Stimulated activated naive CD8-positive, alpha-beta T cell treated with anti-CD3 and anti-CD28 coated beads, Interleukin-15, Interleukin-2, amounts not matched to agents 100 U/mL and 50 U/mL, for 24 hours (primary cell): ENCODE results near the gene STAC.
"Not testable (repeated sequence)": the region's sequence is repeated elsewhere in the genome, so short reads cannot be mapped to it uniquely, and the experiment has no call there.

Source experiments
- ATAC-seq: fragments of 150-1000 bp; cut with Tn5 transposase; one replicate; pipeline ENCODE4 v1.10.0; 2021
- DNase-seq: peaks from one replicate; pipeline ENCODE4 v3.0.0; 2021

The STAC gene

GRCh38 chr3:36417237-36417636 lies 36.9 kb downstream of the STAC start:
- ATAC-seq (no peak), DNase-seq (no peak)

GRCh38 chr3:36418296-36418695 lies 38.0 kb downstream of the STAC start:
- ATAC-seq = no peak
- DNase-seq = no peak

- no peak for ATAC-seq
- DNase-seq = no peak
Measured at GRCh38 chr3:36428445-36428844, 48.1 kb downstream of the STAC start.

GRCh38 chr3:36429986-36430485 lies 49.7 kb downstream of the STAC start:
- ATAC-seq (no peak), DNase-seq (no peak)

- ATAC-seq (no peak), DNase-seq (no peak)
Measured at GRCh38 chr3:36433511-36433910, 53.2 kb downstream of the STAC start.

GRCh38 chr3:36434687-36435426 lies 54.6 kb downstream of the STAC start:
- DNase-seq (no peak), ATAC-seq (no peak)

- DNase-seq (no peak), ATAC-seq (peak; percentile 32)
Measured at GRCh38 chr3:36443028-36443686, 62.9 kb downstream of the STAC start.

GRCh38 chr3:36444909-36445308 lies 64.6 kb downstream of the STAC start:
- ATAC-seq (no peak), DNase-seq (no peak)

- ATAC-seq = no peak
- DNase-seq = no peak
Measured at GRCh38 chr3:36446276-36446675, 66.0 kb downstream of the STAC start.

- no peak for DNase-seq
- no peak for ATAC-seq
Measured at GRCh38 chr3:36447061-36447460, 66.8 kb downstream of the STAC start.

- ATAC-seq (no peak), DNase-seq (no peak)
Measured at GRCh38 chr3:36451816-36452215, 71.5 kb downstream of the STAC start.

GRCh38 chr3:36453213-36453612 lies 72.9 kb downstream of the STAC start:
- DNase-seq = not testable (repeated sequence)

GRCh38 chr3:36453896-36454295 lies 73.6 kb downstream of the STAC start:
- not testable (repeated sequence) for ATAC-seq, DNase-seq

More at GRCh38 chr3:36453213-36453612, 72.9 kb downstream of the STAC start:
- ATAC-seq = not testable (repeated sequence)

- ATAC-seq (no peak), DNase-seq (no peak)
Measured at GRCh38 chr3:36455406-36455805, 75.1 kb downstream of the STAC start.

- DNase-seq (no peak), ATAC-seq (no peak)
Measured at GRCh38 chr3:36456784-36457183, 76.5 kb downstream of the STAC start.

GRCh38 chr3:36457667-36458066 lies 77.4 kb downstream of the STAC start:
- no peak for ATAC-seq
- DNase-seq = no peak

GRCh38 chr3:36459177-36459576 lies 78.9 kb downstream of the STAC start:
- DNase-seq (no peak), ATAC-seq (no peak)

GRCh38 chr3:36461597-36461996 lies 81.3 kb downstream of the STAC start:
- ATAC-seq (no peak), DNase-seq (no peak)

- not testable (repeated sequence) for DNase-seq, ATAC-seq
Measured at GRCh38 chr3:36472045-36472444, 91.7 kb downstream of the STAC start.

GRCh38 chr3:36475558-36475957 lies 95.3 kb downstream of the STAC start:
- ATAC-seq = no peak

GRCh38 chr3:36476286-36476942 lies 96.1 kb downstream of the STAC start:
- no peak for DNase-seq
- ATAC-seq = no peak

More at GRCh38 chr3:36475558-36475957, 95.3 kb downstream of the STAC start:
- DNase-seq = no peak

GRCh38 chr3:36477655-36478054 lies 97.4 kb downstream of the STAC start:
- no peak for ATAC-seq

More at GRCh38 chr3:36477655-36478054, 97.4 kb downstream of the STAC start:
- no peak for DNase-seq
